Caco-2 (cell line): Measurements from ENCODE around the gene LRIT3. TPM values are rescaled to one million over a fixed set of nuclear protein-coding genes. Genes with fewer than 3 reads are reported as not detected.

ENCODE experiments used
- BruUV-seq: library from RNA; stranded (reverse); fragments of 400-500 nt; replicated peaks from 2 replicates; lab custom pipeline; 2021; lab: Mats Ljungman, UMichigan
- CTCF ChIA-PET: fragments of 300-600 bp; sonication (Branson Sonifier 250); formaldehyde crosslinking; loops from one replicate; lab custom pipeline; 2022; ENCODE audit warnings: antibody characterized with exemption; lab: Charles Lee
- POLR2A ChIA-PET: fragments of 300-600 bp; sonication (Branson Sonifier 250); formaldehyde crosslinking; loops from one replicate; lab custom pipeline; 2022; ENCODE audit warnings: antibody characterized with exemption; lab: Charles Lee
- DNase-seq, 2 experiments: peaks; one replicate each; pipeline versions ENCODE4 v3.0.0 to v3.0.0-alpha.2; 2020 to 2022
- H3K27me3 ChIP-seq: replicated peaks from 2 replicates; pipeline ENCODE4 v1.6.0; 2011; ENCODE audit warnings: low read length; ENCODE audit not compliant: control insufficient read depth, insufficient read depth
- H3K36me3 ChIP-seq: 2 replicates; pipeline ENCODE4 v1.5.1; 2011; ENCODE audit warnings: low read length; ENCODE audit not compliant: control insufficient read depth, insufficient read depth
- H3K4me1 ChIP-seq: fragments of 250-450 bp; sonication (Bioruptor Pico); 2 replicates; pipeline ENCODE4 v1.5.1; 2020; ENCODE audit warnings: mild to moderate bottlenecking
- H3K4me3 ChIP-seq: 2 replicates; pipeline ENCODE4 v1.5.1; 2011; ENCODE audit warnings: low read depth, mild to moderate bottlenecking, control low read depth, low read length
- H3K9me3 ChIP-seq: fragments of 250-450 bp; sonication (Bioruptor Pico); 2 replicates; pipeline ENCODE4 v1.5.1; 2020; ENCODE audit warnings: mild to moderate bottlenecking, moderate library complexity
- H3K27ac Mint-ChIP-seq: one replicate; pipeline ENCODE4 v1.8.0; 2022; ENCODE audit warnings: mixed read lengths; ENCODE audit not compliant: unreplicated experiment
- H3K27me3 Mint-ChIP-seq: one replicate; pipeline ENCODE4 v1.8.0; 2022; ENCODE audit warnings: mixed read lengths; ENCODE audit not compliant: insufficient read depth, unreplicated experiment
- H3K36me3 Mint-ChIP-seq: one replicate; pipeline ENCODE4 v1.8.0; 2022; ENCODE audit warnings: mild to moderate bottlenecking, mixed read lengths; ENCODE audit not compliant: insufficient read depth, unreplicated experiment
- H3K4me1 Mint-ChIP-seq: one replicate; pipeline ENCODE4 v1.8.0; 2022; ENCODE audit warnings: low read depth, mixed read lengths; ENCODE audit not compliant: unreplicated experiment
- H3K4me3 Mint-ChIP-seq: one replicate; pipeline ENCODE4 v1.8.0; 2022; ENCODE audit warnings: mild to moderate bottlenecking, moderate library complexity, mixed read lengths; ENCODE audit not compliant: unreplicated experiment
- H3K9me3 Mint-ChIP-seq: one replicate; pipeline ENCODE4 v1.8.0; 2022; ENCODE audit warnings: mixed read lengths; ENCODE audit not compliant: unreplicated experiment
- intact Hi-C: fragments of 100-400 bp; cut with micrococcal nuclease; formaldehyde crosslinking; loops from one replicate; pipeline ENCODE4 v1.10.0; 2022; ENCODE audit not compliant: unreplicated experiment
- total RNA-seq: library from RNA; stranded (reverse); gene quantifications from 2 replicates; pipeline ENCODE4 v1.2.3, GENCODE V29; 2022
- TF ChIP-seq, protein P1 (sequence below), 2 experiments: fragments of 200-600 bp in 1 of 2; IDR thresholded peaks; 1 replicate in 1 of 2; 2 replicates in 1 of 2; pipeline versions ENCODE4 v1.5.1 to v1.8.0; 2011 to 2022; ENCODE audit warnings: antibody characterized with exemption in 1 of 2, control low read depth in 1 of 2, inconsistent platforms in 1 of 2, low read depth in 1 of 2, low read length in 1 of 2, mild to moderate bottlenecking in 1 of 2, moderate library complexity in 1 of 2; ENCODE audit not compliant: insufficient read depth in 1 of 2, severe bottlenecking in 1 of 2, unreplicated experiment in 1 of 2

LRIT3 gene
- total RNA-seq, 1 experiment from 2014 or later, result 0.34 TPM

- intact Hi-C loops, result no loop called here
- no TSS peak for BruUV-seq
- no peak overlapping the region for H3K4me3 ChIP-seq
- H3K36me3 ChIP-seq, result no peaks in the 10 kb centered on the region
- no peaks in the 10 kb centered on the region for H3K27me3 ChIP-seq
- H3K27ac Mint-ChIP-seq, result no peak overlapping the region
- DNase-seq, result no peak
- H3K9me3 Mint-ChIP-seq, result no peaks in the 10 kb centered on the region
- H3K36me3 Mint-ChIP-seq, result peaks cover 66% of the 10 kb centered on the region
- ChIA-PET CTCF (no interaction called here), POLR2A (no interaction called here)
- H3K4me3 Mint-ChIP-seq, result no peak overlapping the region
- TF ChIP-seq, protein P1, sequence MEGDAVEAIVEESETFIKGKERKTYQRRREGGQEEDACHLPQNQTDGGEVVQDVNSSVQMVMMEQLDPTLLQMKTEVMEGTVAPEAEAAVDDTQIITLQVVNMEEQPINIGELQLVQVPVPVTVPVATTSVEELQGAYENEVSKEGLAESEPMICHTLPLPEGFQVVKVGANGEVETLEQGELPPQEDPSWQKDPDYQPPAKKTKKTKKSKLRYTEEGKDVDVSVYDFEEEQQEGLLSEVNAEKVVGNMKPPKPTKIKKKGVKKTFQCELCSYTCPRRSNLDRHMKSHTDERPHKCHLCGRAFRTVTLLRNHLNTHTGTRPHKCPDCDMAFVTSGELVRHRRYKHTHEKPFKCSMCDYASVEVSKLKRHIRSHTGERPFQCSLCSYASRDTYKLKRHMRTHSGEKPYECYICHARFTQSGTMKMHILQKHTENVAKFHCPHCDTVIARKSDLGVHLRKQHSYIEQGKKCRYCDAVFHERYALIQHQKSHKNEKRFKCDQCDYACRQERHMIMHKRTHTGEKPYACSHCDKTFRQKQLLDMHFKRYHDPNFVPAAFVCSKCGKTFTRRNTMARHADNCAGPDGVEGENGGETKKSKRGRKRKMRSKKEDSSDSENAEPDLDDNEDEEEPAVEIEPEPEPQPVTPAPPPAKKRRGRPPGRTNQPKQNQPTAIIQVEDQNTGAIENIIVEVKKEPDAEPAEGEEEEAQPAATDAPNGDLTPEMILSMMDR (IDR thresholded peaks at IDR 0.05; ENCODE audit: insufficient read depth in 1 of 2, low read depth in 1 of 2, low read length in 1 of 2, severe bottlenecking in 1 of 2, unreplicated experiment in 1 of 2), result no peak
- no peaks in the 10 kb centered on the region; the same call in 1 of the 2 replicates for H3K4me1 ChIP-seq
- H3K9me3 ChIP-seq, result no peaks in the 10 kb centered on the region
- no peaks in the 10 kb centered on the region for H3K27me3 Mint-ChIP-seq
- H3K4me1 Mint-ChIP-seq, result peaks cover 18% of the 10 kb centered on the region
These were observed 27.3 kb upstream of the LRIT3 start for GRCh38 chr4:109820563-109820962.

DNA sequence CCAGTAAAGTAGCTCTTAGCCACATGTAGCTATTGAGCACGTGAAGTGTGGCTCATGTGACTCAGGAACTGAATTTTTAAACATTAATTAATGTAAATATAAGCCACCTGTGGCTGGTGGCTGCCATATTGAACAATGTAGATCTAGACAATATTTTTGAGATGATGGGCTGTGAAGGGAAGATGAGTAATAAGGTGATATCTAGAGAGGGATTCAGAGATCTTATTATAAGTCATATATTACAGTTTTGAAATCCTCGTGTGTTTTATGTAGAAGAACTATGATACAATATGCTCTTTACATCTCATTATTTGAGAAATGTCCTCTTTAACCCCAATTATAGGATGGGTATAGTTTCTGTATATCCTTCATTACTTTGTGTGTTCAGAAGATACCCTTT lies 26.7 kb upstream of the LRIT3 start:
- no peak overlapping the region for H3K27ac Mint-ChIP-seq
- Histone ChIP-seq H3K9me3 (no peaks in the 10 kb centered on the region), H3K4me1 (no peaks in the 10 kb centered on the region; the same call in 1 of the 2 replicates), H3K27me3 (no peaks in the 10 kb centered on the region), H3K4me3 (no peak overlapping the region), H3K36me3 (no peaks in the 10 kb centered on the region)
- peaks cover 18% of the 10 kb centered on the region for H3K4me1 Mint-ChIP-seq
- CTCF ChIA-PET, result no interaction called here
- DNase-seq, result no peak
- TF ChIP-seq, protein P1 (IDR thresholded peaks at IDR 0.05; ENCODE audit: insufficient read depth in 1 of 2, low read depth in 1 of 2, low read length in 1 of 2, severe bottlenecking in 1 of 2, unreplicated experiment in 1 of 2), result no peak
- POLR2A ChIA-PET, result no interaction called here
- peaks cover 64% of the 10 kb centered on the region for H3K36me3 Mint-ChIP-seq
- BruUV-seq, result no TSS peak
- no peak overlapping the region for H3K4me3 Mint-ChIP-seq
- H3K27me3 Mint-ChIP-seq, result no peaks in the 10 kb centered on the region
- intact Hi-C loops, result no loop called here
- no peaks in the 10 kb centered on the region for H3K9me3 Mint-ChIP-seq

- intact Hi-C loops, result loop anchor here (1.0 to 5.0 kb wide), 3 partner anchors 124 to 404 kb away; no protein-coding TSS in a partner anchor
- peaks cover 22% of the 10 kb centered on the region for H3K36me3 Mint-ChIP-seq
- Histone ChIP-seq H3K36me3 (no peaks in the 10 kb centered on the region), H3K9me3 (no peaks in the 10 kb centered on the region), H3K4me3 (no peak overlapping the region), H3K4me1 (no peaks in the 10 kb centered on the region), H3K27me3 (no peaks in the 10 kb centered on the region)
- TF ChIP-seq, protein P1 (IDR thresholded peaks at IDR 0.05; ENCODE audit: insufficient read depth in 1 of 2, low read depth in 1 of 2, low read length in 1 of 2, severe bottlenecking in 1 of 2, unreplicated experiment in 1 of 2), result peak; percentile 38 to 41
- H3K27me3 Mint-ChIP-seq, result no peaks in the 10 kb centered on the region
- no peaks in the 10 kb centered on the region for H3K4me1 Mint-ChIP-seq
- BruUV-seq, result no TSS peak
- CTCF ChIA-PET, result no interaction called here
- no peaks in the 10 kb centered on the region for H3K9me3 Mint-ChIP-seq
- POLR2A ChIA-PET, result no interaction called here
- H3K27ac Mint-ChIP-seq, result no peak overlapping the region
- DNase-seq, result no peak
- no peak overlapping the region for H3K4me3 Mint-ChIP-seq
These were observed 21.2 kb upstream of the LRIT3 start for GRCh38 chr4:109826719-109827118.
